HepG2 (cell line): Measurements from ENCODE around the gene SEMA4A. TPM values are rescaled to one million over a fixed set of nuclear protein-coding genes. Genes with fewer than 3 reads are reported as not detected.

ENCODE experiments used
- ATAC-seq: fragments of 200-7000 bp; cut with Tn5 transposase; 3 replicates; pipeline ENCODE4 v1.9.1; 2020; ENCODE audit warnings: mild to moderate bottlenecking, moderate library complexity
- BruUV-seq: library from RNA; stranded (reverse); fragments of 400-500 nt; replicated peaks from 2 replicates; lab custom pipeline; 2021; lab: Mats Ljungman, UMichigan
- CTCF ChIA-PET: fragments of 300-600 bp; formaldehyde crosslinking; extraction: SDS; loops from one replicate; lab custom pipeline; 2021; ENCODE audit warnings: low total read pairs, inconsistent platforms, low intra/inter-chr PET ratio; lab: Yijun Ruan, JAX
- POLR2A ChIA-PET: fragments of 350-600 bp; sonication (Branson Sonifier 250); formaldehyde crosslinking; loops from one replicate; lab custom pipeline; 2020; ENCODE audit warnings: antibody characterized with exemption, inconsistent platforms; lab: Yijun Ruan, JAX
- DNase-seq: peaks from one replicate; pipeline ENCODE4 v3.0.0-alpha.2; 2015; ENCODE audit warnings: low spot score
- FAIRE-seq: peaks from 3 replicates; lab custom pipeline; 2011; peaks lifted over from hg19 to GRCh38; lab: Jason Lieb, UNC
- H2AFZ ChIP-seq: one replicate; pipeline ENCODE4 v1.6.1; 2011; ENCODE audit warnings: low read length, inconsistent platforms
- H3K27ac ChIP-seq: fragments of 300-600 bp; 3 replicates; pipeline ENCODE4 v1.8.0; 2011; ENCODE audit warnings: mixed run types, mild to moderate bottlenecking, mixed read lengths, low read length, inconsistent platforms; ENCODE audit not compliant: insufficient read depth; ENCODE audit errors: extremely low read length
- H3K27me3 ChIP-seq, 2 experiments: fragments of 200-600 bp in 1 of 2; 2 replicates in 1 of 2; 3 replicates in 1 of 2; pipeline versions ENCODE4 v1.6.0 to v1.8.0; 2011; ENCODE audit warnings: low read length in 2 of 2, mild to moderate bottlenecking in 2 of 2, moderate library complexity in 2 of 2, inconsistent platforms in 1 of 2; ENCODE audit not compliant: insufficient read depth in 2 of 2, control insufficient read depth in 1 of 2
- H3K36me3 ChIP-seq, 2 experiments: fragments of 200-600 bp in 1 of 2; replicated peaks in 1 of 2; 2 replicates in 1 of 2; 3 replicates in 1 of 2; pipeline versions ENCODE4 v1.5.1 to v1.8.0; 2011; ENCODE audit warnings: low read length in 2 of 2, inconsistent platforms in 1 of 2; ENCODE audit not compliant: insufficient read depth in 2 of 2, control insufficient read depth in 1 of 2
- H3K4me1 ChIP-seq: 2 replicates; pipeline ENCODE4 v1.5.1; 2012; ENCODE audit warnings: low read length, inconsistent platforms; ENCODE audit not compliant: insufficient read depth
- H3K4me2 ChIP-seq: 2 replicates; pipeline ENCODE4 v1.6.0; 2011; ENCODE audit warnings: low read depth, low read length, inconsistent platforms
- H3K4me3 ChIP-seq, 3 experiments: fragments of 200-600 bp in 1 of 3; sonication (generic), shearing (Covaris generic) in 1 of 3; replicated peaks in 1 of 3; 2 replicates each; pipeline ENCODE4 v1.5.1; 2011 to 2016; ENCODE audit warnings: low read length in 3 of 3, inconsistent platforms in 2 of 3, low read depth in 2 of 3, mild to moderate bottlenecking in 2 of 3, control low read depth in 1 of 3, mixed read lengths in 1 of 3; ENCODE audit not compliant: insufficient read depth in 1 of 3
- H3K79me2 ChIP-seq: one replicate; pipeline ENCODE4 v1.6.1; 2011; ENCODE audit warnings: low read length, inconsistent platforms; ENCODE audit not compliant: insufficient read depth
- H3K9ac ChIP-seq: 2 replicates; pipeline ENCODE4 v1.6.0; 2011; ENCODE audit warnings: mild to moderate bottlenecking, low read depth, low read length, inconsistent platforms; ENCODE audit not compliant: insufficient read depth
- H3K9me3 ChIP-seq: 2 replicates; pipeline ENCODE4 v1.5.1; 2012; ENCODE audit warnings: mild to moderate bottlenecking, low read length
- H4K20me1 ChIP-seq: 2 replicates; pipeline ENCODE4 v1.6.0; 2011; ENCODE audit warnings: inconsistent platforms, mild to moderate bottlenecking, low read length, moderate library complexity; ENCODE audit not compliant: insufficient read depth
- FOXP1 ChIP-seq, 2 experiments: fragments of 450-650 bp in 1 of 2; IDR thresholded peaks; 2 replicates each; pipeline ENCODE4 v1.6.1; 2017 to 2018; ENCODE audit warnings: antibody characterized with exemption in 1 of 2
- KDM1A ChIP-seq: IDR thresholded peaks from 2 replicates; pipeline ENCODE4 v1.6.1; 2016; ENCODE audit warnings: missing compliant biosample characterization
- PTBP1 ChIP-seq: fragments of 200-400 bp; formaldehyde crosslinking; IDR thresholded peaks from 2 replicates; pipeline ENCODE4 v1.6.1; 2018; ENCODE audit warnings: low read length, low read depth; ENCODE audit not compliant: poor library complexity, severe bottlenecking
- SP140L ChIP-seq: sonication (generic); formaldehyde crosslinking; IDR thresholded peaks from 2 replicates; pipeline ENCODE4 v1.4.0; 2020; ENCODE audit warnings: missing genetic modification reagents, borderline replicate concordance
- SUZ12 ChIP-seq: fragments of 150-350 bp; IDR thresholded peaks from 2 replicates; pipeline ENCODE4 v1.6.1; 2014; ENCODE audit warnings: low read depth, low read length
- ZC3H4 ChIP-seq: sonication (generic); formaldehyde crosslinking; IDR thresholded peaks from 2 replicates; pipeline ENCODE4 v1.4.0; 2020; ENCODE audit warnings: missing genetic modification reagents, borderline replicate concordance
- ZNF343 ChIP-seq: sonication (generic); formaldehyde crosslinking; IDR thresholded peaks from 2 replicates; pipeline ENCODE4 v1.4.0; 2020; ENCODE audit warnings: mild to moderate bottlenecking, missing genetic modification reagents
- ZNF441 ChIP-seq: sonication (generic); formaldehyde crosslinking; IDR thresholded peaks from 2 replicates; pipeline ENCODE4 v1.7.0; 2021; ENCODE audit warnings: missing genetic modification reagents, borderline replicate concordance
- ZNF792 ChIP-seq: IDR thresholded peaks from 2 replicates; pipeline ENCODE4 v1.6.1; 2016
- WGBS: methylation state at CpG from one replicate; pipeline ENCODE4 v1.1.6; 2017; ENCODE audit warnings: low lambda C conversion rate; 5-methylcytosine and 5-hydroxymethylcytosine counted together
- in situ Hi-C: cut with HindIII; loops from 2 replicates; pipeline ENCODE4 v1.10.0; 2017; ENCODE audit warnings: low pct_unique_long_range_greater_than_20kb; ENCODE audit not compliant: extremely low pct_ligation_motif_present
- intact Hi-C: fragments of 100-400 bp; cut with micrococcal nuclease; formaldehyde crosslinking; loops from one replicate; pipeline ENCODE4 v1.10.0; 2022; ENCODE audit not compliant: unreplicated experiment
- polyA plus RNA-seq, 8 experiments: library from polyadenylated mRNA; depleted of rRNA in 3 of 8; stranded (reverse) in 7 of 8; unstranded in 1 of 8; fragments of >200 nt; fragmentation: Illumina TruSeq in 4 of 8; extraction: Trizol in 4 of 8; gene quantifications; 2 replicates each; pipeline versions ENCODE4 v1.2.1 to v1.2.3, GENCODE V29; 2011 to 2016; ENCODE audit warnings: low read depth in 4 of 8, missing spikeins in 1 of 8, mixed read lengths in 1 of 8; ENCODE audit not compliant: insufficient read depth in 1 of 8
- total RNA-seq, 5 experiments: library from RNA; depleted of rRNA; stranded (reverse); fragments of >200 nt; fragmentation: Illumina TruSeq; extraction: Trizol; gene quantifications; 2 replicates each; pipeline ENCODE4 v1.2.3, GENCODE V29; 2016; ENCODE audit warnings: low read depth in 1 of 5
- TF ChIP-seq, protein P1 (sequence below): IDR thresholded peaks from 2 replicates; pipeline ENCODE4 v1.6.1; 2016
- TF ChIP-seq, protein P2 (sequence below): IDR thresholded peaks from 2 replicates; pipeline ENCODE4 v1.6.1; 2016; ENCODE audit warnings: mild to moderate bottlenecking, missing biosample characterization, missing genetic modification reagents
- TF ChIP-seq, protein P3 (sequence below): sonication (generic); formaldehyde crosslinking; IDR thresholded peaks from 2 replicates; pipeline ENCODE4 v1.8.1; 2023; ENCODE audit warnings: mild to moderate bottlenecking, missing genetic modification reagents

Gene SEMA4A
- total and polyA plus RNA-seq, 2 of the 13 experiments (the other 11 are each of a cell fraction or from before 2014, with no cell fraction given) = 0.09 to 0.20 TPM

DNA sequence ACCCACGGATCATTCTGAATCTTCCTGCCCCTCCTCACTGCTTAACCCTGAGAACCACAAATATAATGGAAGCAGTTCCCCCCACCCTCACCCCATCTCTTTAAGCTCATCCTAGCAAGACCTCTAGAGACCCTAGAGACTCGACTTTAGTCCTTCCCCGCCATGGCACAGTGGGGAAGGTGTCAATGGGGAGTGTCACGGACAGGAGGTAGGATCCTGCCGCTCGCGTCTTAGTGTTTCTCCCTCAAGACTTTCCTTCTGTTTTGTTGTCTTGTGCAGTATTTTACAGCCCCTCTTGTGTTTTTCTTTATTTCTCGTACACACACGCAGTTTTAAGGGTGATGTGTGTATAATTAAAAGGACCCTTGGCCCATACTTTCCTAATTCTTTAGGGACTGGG is 58.7 kb downstream of the SEMA4A start:
- FAIRE-seq (no peak), DNase-seq (no peak), ATAC-seq (no peak)
- Histone ChIP-seq H3K27me3 (no peaks in the 10 kb centered on the region; a peak in 1 of 5 replicates), H3K79me2 (peaks cover 22% of the 10 kb centered on the region), H3K9me3 (no peaks in the 10 kb centered on the region), H2AFZ (no peak overlapping the region), H3K4me3 (peak overlapping the region in 2 of 3 experiments; percentile 82 to 88; a peak in 3 of 6 replicates), H3K4me2 (peak overlapping the region; percentile 93), H3K4me1 (peaks cover 29% of the 10 kb centered on the region), H3K9ac (peak overlapping the region; percentile 97), H3K27ac (peak overlapping the region; percentile 99), H4K20me1 (no peaks in the 10 kb centered on the region), H3K36me3 (peaks cover 9 to 39% of the 10 kb centered on the region in 2 experiments)
- TF ChIP-seq ZC3H4 (0 out of 2 replicates have a peak, but pooled peaks have one; percentile 51), ZNF343 (CRISPR knock-in tag) (no peak)
- 94% methylated on average over 9 of the region's 9 CpGs for WGBS
- no TSS peak for BruUV-seq
- in situ Hi-C loops (no loop called here), intact Hi-C loops (no loop called here)
- ChIA-PET CTCF (no interaction called here), POLR2A (interaction anchor here (0.8 to 3.0 kb wide), 26 partner anchors 11 to 289 kb away, joined by 3 to 61 read pairs (median 6); partner anchors contain the start of genes MEF2D, PAQR6, SLC25A44 and SMG5)

DNA sequence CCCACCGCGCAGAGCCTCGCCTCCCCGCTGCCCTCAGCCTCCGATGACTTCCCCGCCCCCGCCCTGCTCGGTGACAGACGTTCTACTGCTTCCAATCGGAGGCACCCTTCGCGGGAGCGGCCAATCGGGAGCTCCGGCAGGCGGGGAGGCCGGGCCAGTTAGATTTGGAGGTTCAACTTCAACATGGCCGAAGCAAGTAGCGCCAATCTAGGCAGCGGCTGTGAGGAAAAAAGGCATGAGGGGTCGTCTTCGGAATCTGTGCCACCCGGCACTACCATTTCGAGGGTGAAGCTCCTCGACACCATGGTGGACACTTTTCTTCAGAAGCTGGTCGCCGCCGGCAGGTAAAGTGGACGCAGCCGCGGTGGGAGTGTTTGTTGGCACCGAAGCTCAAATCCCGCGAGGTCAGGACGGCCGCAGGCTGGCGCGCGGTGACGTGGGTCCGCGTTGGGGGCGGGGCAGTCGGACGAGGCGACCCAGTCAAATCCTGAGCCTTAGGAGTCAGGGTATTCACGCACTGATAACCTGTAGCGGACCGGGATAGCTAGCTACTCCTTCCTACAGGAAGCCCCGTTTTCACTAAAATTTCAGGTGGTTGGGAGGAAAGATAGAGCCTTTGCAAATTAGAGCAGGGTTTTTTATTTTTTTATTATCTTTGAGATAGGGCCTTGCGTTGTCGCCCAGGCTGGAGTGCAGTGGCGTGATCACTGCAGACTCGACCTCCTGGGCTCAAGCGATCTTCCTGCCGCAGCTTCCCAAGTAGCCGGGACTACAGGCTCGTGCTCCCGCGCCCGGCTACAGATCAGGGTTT is 59.7 kb downstream of the SEMA4A start, which contains the start of gene PMF1:
Gene PMF1, plus strand, starts transcription at position 175 of the 811 bp plus-strand sequence. Its CDS starts 9 bp downstream, at position 184.
- TSS peak; percentile 84 for BruUV-seq
- in situ Hi-C loops = no loop called here
- intact Hi-C loops = no loop called here
- no peak for TF ChIP-seq SP140L (CRISPR knock-in tag)
- TF ChIP-seq KDM1A (CRISPR knock-in tag) = no peak
- TF ChIP-seq PTBP1 = no peak
- TF ChIP-seq ZNF441 (CRISPR knock-in tag) = peak; percentile 95
- peak; percentile 41; the same call in 1 of the 2 replicates for TF ChIP-seq ZNF792
- TF ChIP-seq, protein P1, sequence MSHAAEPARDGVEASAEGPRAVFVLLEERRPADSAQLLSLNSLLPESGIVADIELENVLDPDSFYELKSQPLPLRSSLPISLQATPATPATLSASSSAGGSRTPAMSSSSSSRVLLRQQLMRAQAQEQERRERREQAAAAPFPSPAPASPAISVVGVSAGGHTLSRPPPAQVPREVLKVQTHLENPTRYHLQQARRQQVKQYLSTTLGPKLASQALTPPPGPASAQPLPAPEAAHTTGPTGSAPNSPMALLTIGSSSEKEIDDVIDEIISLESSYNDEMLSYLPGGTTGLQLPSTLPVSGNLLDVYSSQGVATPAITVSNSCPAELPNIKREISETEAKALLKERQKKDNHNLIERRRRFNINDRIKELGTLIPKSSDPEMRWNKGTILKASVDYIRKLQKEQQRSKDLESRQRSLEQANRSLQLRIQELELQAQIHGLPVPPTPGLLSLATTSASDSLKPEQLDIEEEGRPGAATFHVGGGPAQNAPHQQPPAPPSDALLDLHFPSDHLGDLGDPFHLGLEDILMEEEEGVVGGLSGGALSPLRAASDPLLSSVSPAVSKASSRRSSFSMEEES (CRISPR knock-in tag) = no peak; the same call in 1 of the 2 replicates
- TF ChIP-seq, protein P2, sequence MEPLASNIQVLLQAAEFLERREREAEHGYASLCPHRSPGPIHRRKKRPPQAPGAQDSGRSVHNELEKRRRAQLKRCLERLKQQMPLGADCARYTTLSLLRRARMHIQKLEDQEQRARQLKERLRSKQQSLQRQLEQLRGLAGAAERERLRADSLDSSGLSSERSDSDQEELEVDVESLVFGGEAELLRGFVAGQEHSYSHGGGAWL (CRISPR knock-in tag) = peak; percentile 86
- TF ChIP-seq, protein P3, sequence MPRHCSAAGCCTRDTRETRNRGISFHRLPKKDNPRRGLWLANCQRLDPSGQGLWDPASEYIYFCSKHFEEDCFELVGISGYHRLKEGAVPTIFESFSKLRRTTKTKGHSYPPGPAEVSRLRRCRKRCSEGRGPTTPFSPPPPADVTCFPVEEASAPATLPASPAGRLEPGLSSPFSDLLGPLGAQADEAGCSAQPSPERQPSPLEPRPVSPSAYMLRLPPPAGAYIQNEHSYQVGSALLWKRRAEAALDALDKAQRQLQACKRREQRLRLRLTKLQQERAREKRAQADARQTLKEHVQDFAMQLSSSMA (CRISPR knock-in tag) = 0 out of 2 replicates have a peak, but pooled peaks have one; percentile 68
- TF ChIP-seq SUZ12 = no peak
- no peak for TF ChIP-seq FOXP1 (IDR thresholded peaks at IDR 0.05)
- TF ChIP-seq FOXP1 (CRISPR knock-in tag; IDR thresholded peaks at IDR 0.05) = no peak

More for the DNA sequence above, 59.7 kb downstream of the SEMA4A start, which contains the start of gene PMF1:
- Histone ChIP-seq H2AFZ (peak within 1 kb of the TSS; percentile 91), H3K4me2 (peak within 1 kb of the TSS; percentile 93), H3K27ac (peak within 1 kb of the TSS; percentile 99), H4K20me1 (no peaks in the 10 kb centered on the region), H3K36me3 (peaks cover 7 to 34% of the 10 kb centered on the region in 2 experiments), H3K4me3 (peak within 1 kb of the TSS; percentile 75 to 88 (median 82)), H3K79me2 (peaks cover 28% of the 10 kb centered on the region), H3K9me3 (no peaks in the 10 kb centered on the region), H3K4me1 (peaks cover 36% of the 10 kb centered on the region), H3K27me3 (no peaks in the 10 kb centered on the region; a peak in 1 of 5 replicates), H3K9ac (peak within 1 kb of the TSS; percentile 97)
- no peak for FAIRE-seq
- 2% methylated on average over 35 of the region's 61 CpGs for WGBS
- POLR2A ChIA-PET = interaction anchor here (0.8 to 3.0 kb wide), 36 partner anchors 10 to 354 kb away, joined by 3 to 61 read pairs (median 6); partner anchors contain the start of genes KHDC4, MEF2D, PAQR6 and SLC25A44
- peak; percentile 98 for ATAC-seq
- DNase-seq = peak; percentile 92
- CTCF ChIA-PET = interaction anchor here (0.8 kb wide), 1 partner anchor 20 kb away, joined by 3 read pairs; no protein-coding TSS in a partner anchor
